CD4-positive, alpha-beta T cell (primary cell): ENCODE results near the gene MAGOHB. TPM values are rescaled to one million over a fixed set of nuclear protein-coding genes. Genes with fewer than 3 reads are reported as not detected.

Source experiments
- ATAC-seq: fragments of 200-7000 bp; cut with Tn5 transposase; one replicate; pipeline ENCODE4 v1.10.0; 2022; ENCODE audit warnings: mild to moderate bottlenecking; ENCODE audit not compliant: poor library complexity
- CTCF ChIA-PET: fragments of 350-600 bp; sonication (Branson Sonifier 250); formaldehyde crosslinking; loops from one replicate; lab custom pipeline; 2021; ENCODE audit warnings: antibody characterized with exemption, inconsistent platforms; lab: Charles Lee
- POLR2A ChIA-PET: fragments of 350-600 bp; sonication (Branson Sonifier 250); formaldehyde crosslinking; loops from one replicate; lab custom pipeline; 2021; ENCODE audit warnings: antibody characterized with exemption, inconsistent platforms; lab: Charles Lee
- DNase-seq, 14 experiments: peaks; one replicate each; pipeline ENCODE4 v3.0.0-alpha.2; 2013 to 2020; ENCODE audit warnings: mixed read lengths in 2 of 14
- H3K27ac ChIP-seq, 2 donors: one replicate each; pipeline versions ENCODE4 v1.5.1 to v1.7.0; 2013; ENCODE audit warnings: low read length in 2 of 2, low read depth in 1 of 2, mild to moderate bottlenecking in 1 of 2
- H3K27me3 ChIP-seq, 2 experiments: 1 replicate in 1 of 2; 2 replicates in 1 of 2; pipeline versions ENCODE4 v1.6.1 to v1.7.0; 2013; ENCODE audit warnings: low read length in 2 of 2, control low read depth in 1 of 2, mild to moderate bottlenecking in 1 of 2, moderate library complexity in 1 of 2; ENCODE audit not compliant: insufficient read depth in 2 of 2, control insufficient read depth in 1 of 2
- H3K36me3 ChIP-seq: one replicate; pipeline ENCODE4 v1.6.1; 2013; ENCODE audit warnings: low read length, control low read depth; ENCODE audit not compliant: insufficient read depth
- H3K4me1 ChIP-seq: one replicate; pipeline ENCODE4 v1.6.1; 2013; ENCODE audit warnings: low read length, control low read depth; ENCODE audit not compliant: insufficient read depth
- H3K4me3 ChIP-seq: one replicate; pipeline ENCODE4 v1.5.1; 2013; ENCODE audit warnings: mild to moderate bottlenecking, low read length, moderate library complexity
- H3K9me3 ChIP-seq, 2 experiments: 1 replicate in 1 of 2; 2 replicates in 1 of 2; pipeline versions ENCODE4 v1.6.1 to v1.7.0; 2013; ENCODE audit warnings: low read length in 2 of 2, mild to moderate bottlenecking in 2 of 2, control low read depth in 1 of 2, moderate library complexity in 1 of 2; ENCODE audit not compliant: control insufficient read depth in 1 of 2, insufficient read depth in 1 of 2
- H3K27ac Mint-ChIP-seq: one replicate; pipeline ENCODE4 v1.8.0; 2020; ENCODE audit warnings: mixed read lengths
- H3K27me3 Mint-ChIP-seq: one replicate; pipeline ENCODE4 v1.8.0; 2021; ENCODE audit warnings: mixed read lengths
- H3K36me3 Mint-ChIP-seq: one replicate; pipeline ENCODE4 v1.8.0; 2021; ENCODE audit warnings: low read depth, mixed read lengths
- H3K4me1 Mint-ChIP-seq: one replicate; pipeline ENCODE4 v1.8.0; 2021; ENCODE audit warnings: low read depth, mixed read lengths
- H3K4me3 Mint-ChIP-seq: one replicate; pipeline ENCODE4 v1.8.0; 2020; ENCODE audit warnings: mild to moderate bottlenecking, mixed read lengths
- H3K9me3 Mint-ChIP-seq: one replicate; pipeline ENCODE4 v1.8.0; 2020; ENCODE audit warnings: mixed read lengths
- intact Hi-C, 2 experiments: fragments of 100-400 bp; cut with DNase I in 1 of 2; cut with micrococcal nuclease in 1 of 2; formaldehyde crosslinking; loops; one replicate each; pipeline versions ENCODE4 v1.15.1 to v1.9.0; 2023 to 2025; cut with DNase I, micrococcal nuclease
- total RNA-seq, 174 experiments: library from RNA in 2 of 174; stranded (reverse) in 2 of 174; gene quantifications; one replicate each; pipeline ENCODE4 v1.2.3 and lab custom pipeline; 2021 to 2026
- TF ChIP-seq, protein P1 (sequence below): fragments of 200-600 bp; IDR thresholded peaks from one replicate; pipeline ENCODE4 v1.8.0; 2022; ENCODE audit warnings: antibody characterized with exemption, mild to moderate bottlenecking

MAGOHB gene
- total RNA-seq, 2 experiments from 2014 or later: 7.5 to 7.7 TPM

DNA sequence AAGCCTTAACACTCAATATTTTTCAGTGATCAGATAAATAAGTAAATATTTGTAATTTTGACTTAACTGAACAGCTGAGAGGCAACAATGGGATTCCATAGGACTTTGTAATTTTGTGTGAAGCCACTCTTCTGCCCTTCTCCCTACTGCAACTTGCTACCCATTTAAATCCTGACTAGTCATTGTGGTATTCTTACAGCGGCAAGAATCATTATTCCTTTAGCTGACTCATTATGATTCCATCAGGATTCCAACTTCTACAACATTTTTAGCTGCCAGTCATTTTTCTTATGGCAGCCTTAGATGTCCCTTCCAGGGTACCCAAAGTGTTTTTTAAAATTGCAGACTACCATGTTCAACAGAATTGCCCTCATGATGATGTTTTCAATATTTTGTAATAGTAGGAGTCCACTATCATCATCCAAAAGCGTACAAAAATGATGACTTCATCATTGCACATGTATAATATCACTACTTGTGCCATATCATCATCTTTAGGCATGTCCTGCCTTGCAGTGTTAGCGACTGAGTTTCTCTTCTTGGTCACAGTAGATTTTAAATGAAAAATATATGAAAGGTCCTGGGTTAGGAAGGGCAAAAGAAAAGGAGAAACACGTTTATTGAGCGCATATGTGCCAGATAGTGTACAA is 5.1 kb upstream of the MAGOHB start:
- Mint-ChIP-seq H3K9me3 (no peaks in the 10 kb centered on the region), H3K27me3 (peaks cover 42% of the 10 kb centered on the region), H3K36me3 (peaks cover 4% of the 10 kb centered on the region), H3K27ac (no peak overlapping the region), H3K4me1 (peaks cover 8% of the 10 kb centered on the region), H3K4me3 (no peak overlapping the region)
- no peak for DNase-seq
- ATAC-seq: no peak
- Histone ChIP-seq H3K9me3 (no peaks in the 10 kb centered on the region), H3K36me3 (no peaks in the 10 kb centered on the region), H3K4me1 (no peaks in the 10 kb centered on the region), H3K27ac (no peak overlapping the region), H3K27me3 (peaks cover 0 to 3% of the 10 kb centered on the region in 2 experiments), H3K4me3 (no peak overlapping the region)
- intact Hi-C loops: loop anchor here (5.0 to 10.0 kb wide), 4 partner anchors 134 to 1736 kb away; partner anchors contain the start of genes BORCS5 (in 1 of the 2), MANSC1 (in 1 of the 2) and SMIM10L1 (in 1 of the 2)
- ChIA-PET CTCF (no interaction called here), POLR2A (no interaction called here)
- TF ChIP-seq, protein P1, sequence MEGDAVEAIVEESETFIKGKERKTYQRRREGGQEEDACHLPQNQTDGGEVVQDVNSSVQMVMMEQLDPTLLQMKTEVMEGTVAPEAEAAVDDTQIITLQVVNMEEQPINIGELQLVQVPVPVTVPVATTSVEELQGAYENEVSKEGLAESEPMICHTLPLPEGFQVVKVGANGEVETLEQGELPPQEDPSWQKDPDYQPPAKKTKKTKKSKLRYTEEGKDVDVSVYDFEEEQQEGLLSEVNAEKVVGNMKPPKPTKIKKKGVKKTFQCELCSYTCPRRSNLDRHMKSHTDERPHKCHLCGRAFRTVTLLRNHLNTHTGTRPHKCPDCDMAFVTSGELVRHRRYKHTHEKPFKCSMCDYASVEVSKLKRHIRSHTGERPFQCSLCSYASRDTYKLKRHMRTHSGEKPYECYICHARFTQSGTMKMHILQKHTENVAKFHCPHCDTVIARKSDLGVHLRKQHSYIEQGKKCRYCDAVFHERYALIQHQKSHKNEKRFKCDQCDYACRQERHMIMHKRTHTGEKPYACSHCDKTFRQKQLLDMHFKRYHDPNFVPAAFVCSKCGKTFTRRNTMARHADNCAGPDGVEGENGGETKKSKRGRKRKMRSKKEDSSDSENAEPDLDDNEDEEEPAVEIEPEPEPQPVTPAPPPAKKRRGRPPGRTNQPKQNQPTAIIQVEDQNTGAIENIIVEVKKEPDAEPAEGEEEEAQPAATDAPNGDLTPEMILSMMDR: no peak

DNA sequence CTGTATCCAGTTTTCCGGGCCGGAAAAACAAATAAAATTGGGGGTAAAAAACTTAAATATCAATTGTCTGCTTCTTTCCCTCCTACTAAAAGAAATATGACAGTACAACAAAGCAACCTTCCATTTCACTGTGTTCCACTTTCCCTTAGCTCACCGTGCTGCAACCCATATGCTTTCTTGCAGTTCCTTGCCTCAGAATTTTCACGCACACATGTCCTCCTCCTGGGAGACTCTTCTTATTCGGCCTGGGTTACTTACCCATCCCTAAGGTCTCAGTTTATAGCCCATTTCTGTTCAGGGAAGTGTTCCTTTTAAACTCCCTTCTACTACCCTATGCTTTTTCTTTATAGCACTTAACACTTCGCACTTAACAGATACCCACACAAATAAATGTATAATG is 4.5 kb upstream of the MAGOHB start:
- H3K4me1 Mint-ChIP-seq: peaks cover 13% of the 10 kb centered on the region
- no peaks in the 10 kb centered on the region for H3K9me3 Mint-ChIP-seq
- H3K4me3 Mint-ChIP-seq: no peak overlapping the region
- no peak for ATAC-seq
- H3K27ac Mint-ChIP-seq: no peak overlapping the region
- no peak for DNase-seq
- Histone ChIP-seq H3K27me3 (peaks cover 0 to 3% of the 10 kb centered on the region in 2 experiments), H3K36me3 (no peaks in the 10 kb centered on the region), H3K27ac (no peak overlapping the region), H3K4me1 (peaks cover under 1% of the 10 kb centered on the region), H3K9me3 (no peaks in the 10 kb centered on the region), H3K4me3 (no peak overlapping the region)
- H3K36me3 Mint-ChIP-seq: peaks cover 9% of the 10 kb centered on the region
- POLR2A ChIA-PET: no interaction called here
- TF ChIP-seq, protein P1: no peak
- CTCF ChIA-PET: no interaction called here
- intact Hi-C loops: loop anchor here (5.0 to 10.0 kb wide), 4 partner anchors 134 to 1737 kb away; partner anchors contain the start of genes BORCS5 (in 1 of the 2), MANSC1 (in 1 of the 2) and SMIM10L1 (in 1 of the 2)
- H3K27me3 Mint-ChIP-seq: peaks cover 45% of the 10 kb centered on the region

DNA sequence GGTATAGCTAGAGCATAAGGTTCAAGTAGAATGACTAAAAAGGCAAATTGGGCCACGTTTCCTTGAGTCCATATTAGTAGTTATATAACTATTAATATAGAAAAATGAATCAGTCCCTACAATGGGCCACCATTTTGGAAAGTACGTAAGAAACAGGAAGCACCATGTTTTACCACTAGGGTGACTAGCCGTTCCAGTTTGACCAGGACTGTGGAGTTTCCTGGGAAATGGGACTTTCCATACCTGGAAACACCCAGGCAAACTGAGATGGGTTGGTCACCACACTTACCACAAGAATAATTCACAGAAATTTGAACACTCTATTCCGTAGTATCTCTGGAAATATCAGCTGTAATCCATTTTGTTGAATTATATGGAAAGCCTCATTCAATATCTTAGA is 2.1 kb upstream of the MAGOHB start:
- no peak for ATAC-seq
- Histone ChIP-seq H3K27ac (no peak overlapping the region), H3K4me1 (peaks cover 11% of the 10 kb centered on the region), H3K36me3 (no peaks in the 10 kb centered on the region), H3K27me3 (peaks cover 0 to 3% of the 10 kb centered on the region in 2 experiments), H3K4me3 (no peak overlapping the region), H3K9me3 (no peaks in the 10 kb centered on the region)
- no peaks in the 10 kb centered on the region for H3K9me3 Mint-ChIP-seq
- H3K27me3 Mint-ChIP-seq: peaks cover 35% of the 10 kb centered on the region
- ChIA-PET POLR2A (interaction anchor here (2.9 kb wide), 1 partner anchor 250 kb away, joined by 26 read pairs; no protein-coding TSS in a partner anchor), CTCF (interaction anchor here (2.3 kb wide), 1 partner anchor 135 kb away, joined by 5 read pairs; no protein-coding TSS in a partner anchor)
- peaks cover 26% of the 10 kb centered on the region for H3K4me1 Mint-ChIP-seq
- H3K27ac Mint-ChIP-seq: no peak overlapping the region
- peaks cover 27% of the 10 kb centered on the region for H3K36me3 Mint-ChIP-seq
- DNase-seq: peak in 2 of 14 experiments; percentile 43 to 60
- H3K4me3 Mint-ChIP-seq: peak overlapping the region; percentile 32
- TF ChIP-seq, protein P1: no peak
- intact Hi-C loops: loop anchor here (5.0 to 10.0 kb wide), 4 partner anchors 137 to 1739 kb away; partner anchors contain the start of genes BORCS5 (in 1 of the 2), MANSC1 (in 1 of the 2) and SMIM10L1 (in 1 of the 2)
